ENCODE results near the gene ABCB10. TPM values are rescaled to one million over a fixed set of nuclear protein-coding genes. Genes with fewer than 3 reads are reported as not detected.

Gene ABCB10
- polyA plus RNA-seq, 2 of the 4 experiments (the other 2 are of a cell fraction): 13.9 to 16.3 TPM

GRCh38 chr1:229558460-229559335, at the start of gene ABCB10 (continued):
- TF ChIP-seq REST (IDR thresholded peaks at IDR 0.05) (no peak), CEBPB (IDR thresholded peaks at IDR 0.05) (no peak), MAX (IDR thresholded peaks at IDR 0.05) (peak; percentile 90), RNF2 (IDR thresholded peaks at IDR 0.05; ENCODE audit: borderline replicate concordance, low read depth) (no peak), HMGXB4 (CRISPR knock-in tag; IDR thresholded peaks at IDR 0.05; ENCODE audit: borderline replicate concordance) (no peak), CHD4 (IDR thresholded peaks at IDR 0.05; ENCODE audit: borderline replicate concordance) (no peak), HOXB13 (CRISPR knock-in tag; IDR thresholded peaks at IDR 0.05; ENCODE audit: low read depth) (no peak), ESRRA (IDR thresholded peaks at IDR 0.05; ENCODE audit: borderline replicate concordance, low read length) (no peak), MAZ (IDR thresholded peaks at IDR 0.05; ENCODE audit: borderline replicate concordance, low read depth, low read length) (0 out of 2 replicates have a peak, but pooled peaks have one; percentile 52), HEYL (CRISPR knock-in tag; IDR thresholded peaks at IDR 0.05) (no peak), E2F6 (IDR thresholded peaks at IDR 0.05; ENCODE audit: borderline replicate concordance, low read depth) (peak; percentile 81; the same call in 1 of the 2 replicates), BHLHE40 (IDR thresholded peaks at IDR 0.05; ENCODE audit: low read depth, low read length) (no peak), FOSB (CRISPR knock-in tag; IDR thresholded peaks at IDR 0.05) (no peak), RARB (CRISPR knock-in tag; IDR thresholded peaks at IDR 0.05) (no peak), ZNF302 (CRISPR knock-in tag; IDR thresholded peaks at IDR 0.05) (no peak), JUNB (IDR thresholded peaks at IDR 0.05) (no peak), TFCP2L1 (CRISPR knock-in tag; IDR thresholded peaks at IDR 0.05) (no peak), MAFK (IDR thresholded peaks at IDR 0.05; ENCODE audit: partially characterized antibody) (no peak), CTCF (IDR thresholded peaks at IDR 0.05) (peak; percentile 89), ELK1 (IDR thresholded peaks at IDR 0.05; ENCODE audit: low read depth, low read length) (no peak), PHF8 (IDR thresholded peaks at IDR 0.05; ENCODE audit: borderline replicate concordance, low read depth) (peak; percentile 31; the same call in 1 of the 2 replicates)

Data from A549 (cell line).